Mesothelial cell of epicardium (in vitro differentiated cells): ENCODE results near the gene ANKIB1. TPM values are rescaled to one million over a fixed set of nuclear protein-coding genes. Genes with fewer than 3 reads are reported as not detected.
A peak's percentile ranks its signal among the peaks of the same experiment; 100 is the strongest.
"Not testable (repeated sequence)": the region's sequence is repeated elsewhere in the genome, so short reads cannot be mapped to it uniquely, and the experiment has no call there.

Experiments used
- DNase-seq, 2 experiments: peaks; one replicate each; pipeline ENCODE4 v3.0.0; 2021; ENCODE audit warnings: low spot score in 2 of 2; ENCODE audit not compliant: unreplicated experiment in 2 of 2
- H3K27ac Mint-ChIP-seq: 2 replicates; pipeline ENCODE4 v1.8.0; 2021; ENCODE audit warnings: mixed read lengths
- H3K27me3 Mint-ChIP-seq: 2 replicates; pipeline ENCODE4 v1.8.0; 2021; ENCODE audit warnings: low read depth, mixed read lengths
- H3K36me3 Mint-ChIP-seq: 2 replicates; pipeline ENCODE4 v1.8.0; 2021; ENCODE audit warnings: mixed read lengths
- H3K4me1 Mint-ChIP-seq: 2 replicates; pipeline ENCODE4 v1.8.0; 2021; ENCODE audit warnings: mixed read lengths
- H3K4me3 Mint-ChIP-seq: 2 replicates; pipeline ENCODE4 v1.8.0; 2021; ENCODE audit warnings: mild to moderate bottlenecking, moderate library complexity, mixed read lengths
- H3K9me3 Mint-ChIP-seq: 2 replicates; pipeline ENCODE4 v1.8.0; 2021; ENCODE audit warnings: mixed read lengths
- CTCF ChIP-seq: fragments of 200-600 bp; sonication (generic); IDR thresholded peaks from one replicate; pipeline ENCODE4 v1.5.0; 2021; ENCODE audit warnings: antibody characterized with exemption; ENCODE audit not compliant: unreplicated experiment
- total RNA-seq: library from RNA; stranded (reverse); gene quantifications from 3 replicates; pipeline ENCODE4 v1.2.1, GENCODE V29; 2021

ANKIB1 gene
- total RNA-seq, 1 donor from 2014 or later: 66.6 TPM

GRCh38 chr7:92402920-92403759, 157.4 kb downstream of the ANKIB1 start:
- Mint-ChIP-seq H3K27ac (peak overlapping the region; percentile 34), H3K4me3 (no peak overlapping the region), H3K4me1 (peaks cover 4% of the 10 kb centered on the region), H3K36me3 (peaks cover 11% of the 10 kb centered on the region), H3K27me3 (no peaks in the 10 kb centered on the region), H3K9me3 (no peaks in the 10 kb centered on the region)
- TF ChIP-seq CTCF: no peak
- no peak for DNase-seq

GRCh38 chr7:92403760-92404074, 157.9 kb downstream of the ANKIB1 start:
- no peaks in the 10 kb centered on the region for H3K27me3 Mint-ChIP-seq
- no peak overlapping the region for H3K27ac Mint-ChIP-seq
- H3K9me3 Mint-ChIP-seq: no peaks in the 10 kb centered on the region
- TF ChIP-seq CTCF: no peak
- H3K36me3 Mint-ChIP-seq: peaks cover 5% of the 10 kb centered on the region
- H3K4me1 Mint-ChIP-seq: peaks cover 4% of the 10 kb centered on the region
- H3K4me3 Mint-ChIP-seq: no peak overlapping the region
- DNase-seq: no peak

- H3K36me3 Mint-ChIP-seq: peaks cover 4% of the 10 kb centered on the region
- no peak overlapping the region for H3K4me3 Mint-ChIP-seq
- H3K4me1 Mint-ChIP-seq: peaks cover 4% of the 10 kb centered on the region
- H3K27ac Mint-ChIP-seq: no peak overlapping the region
- no peaks in the 10 kb centered on the region for H3K27me3 Mint-ChIP-seq
- TF ChIP-seq CTCF: no peak
- DNase-seq: no peak
- no peaks in the 10 kb centered on the region for H3K9me3 Mint-ChIP-seq
Measured at GRCh38 chr7:92404170-92404614, 158.4 kb downstream of the ANKIB1 start.

GRCh38 chr7:92409357-92409756, 163.6 kb downstream of the ANKIB1 start:
- Mint-ChIP-seq H3K4me1 (peaks cover 11% of the 10 kb centered on the region), H3K36me3 (no peaks in the 10 kb centered on the region), H3K9me3 (peaks cover 6% of the 10 kb centered on the region), H3K27me3 (peaks cover 1% of the 10 kb centered on the region), H3K27ac (no peak overlapping the region), H3K4me3 (no peak overlapping the region)
- TF ChIP-seq CTCF: no peak
- DNase-seq: no peak

- H3K4me3 Mint-ChIP-seq, H3K36me3 Mint-ChIP-seq, H3K9me3 Mint-ChIP-seq: not testable (repeated sequence)
Measured at GRCh38 chr7:92410162-92410561, 164.4 kb downstream of the ANKIB1 start.

GRCh38 chr7:92412745-92413144, 167.0 kb downstream of the ANKIB1 start:
- Mint-ChIP-seq H3K4me3 (no peak overlapping the region), H3K4me1 (peaks cover 11% of the 10 kb centered on the region), H3K27ac (no peak overlapping the region), H3K9me3 (peaks cover 6% of the 10 kb centered on the region), H3K36me3 (no peaks in the 10 kb centered on the region), H3K27me3 (peaks cover 1% of the 10 kb centered on the region)
- DNase-seq: no peak
- no peak for TF ChIP-seq CTCF

More at GRCh38 chr7:92410162-92410561, 164.4 kb downstream of the ANKIB1 start:
- H3K4me1 Mint-ChIP-seq: peaks cover 11% of the 10 kb centered on the region
- not testable (repeated sequence) for H3K27me3 Mint-ChIP-seq, DNase-seq, H3K27ac Mint-ChIP-seq
